A549 treated with Mapracorat at 1 μM for 4 hours (cell line): Measurements from ENCODE around the gene SIRT5. TPM values are rescaled to one million over a fixed set of nuclear protein-coding genes. Genes with fewer than 3 reads are reported as not detected.

ENCODE experiments used
- total RNA-seq: library from RNA; stranded (reverse); fragments of 200-300 nt; extraction: Qiagen RNA extraction; gene quantifications from 5 replicates; pipeline ENCODE4 v1.2.3, GENCODE V29; 2022

SIRT5 gene
- total RNA-seq = 3.4 to 4.2 TPM (median 3.5 TPM) in 5 replicates

GRCh38 chr6:13574571-13575376 is at the start of gene SIRT5:
SIRT5 (plus strand) TSS chr6:13574601; CDS start chr6:13584111, 9,510 bp downstream.

GRCh38 chr6:13614926-13615791 is 40.8 kb downstream of the SIRT5 start, which contains the start of gene NOL7:
NOL7 (plus strand) TSS chr6:13615335; CDS start chr6:13615359, 24 bp downstream.

Other genes with a start within 250 kb of the SIRT5 start
- gene TBC1D7, start 246.1 kb upstream of the SIRT5 start, total RNA-seq = 26.2 to 29.7 TPM (median 28.4 TPM) in 5 replicates
- gene GFOD1, start 87.0 kb upstream of the SIRT5 start, total RNA-seq = 1.5 to 1.9 TPM (median 1.6 TPM) in 5 replicates
- 65.2 to 79.4 TPM (median 66.3 TPM) in 5 replicates for gene NOL7, start 40.7 kb downstream of the SIRT5 start, total RNA-seq
- 11.1 to 15.5 TPM (median 12.0 TPM) in 5 replicates for gene RANBP9, start 137.2 kb downstream of the SIRT5 start, total RNA-seq
- 11.0 to 15.4 TPM (median 15.0 TPM) in 5 replicates for gene MCUR1, start 240.0 kb downstream of the SIRT5 start, total RNA-seq